ENCODE data around the gene HMCN1. TPM values are rescaled to one million over a fixed set of nuclear protein-coding genes. Genes with fewer than 3 reads are reported as not detected.

HMCN1 gene
- total RNA-seq, 1 donor from 2014 or later = 22.2 TPM

- H3K27ac Mint-ChIP-seq (ENCODE audit: unreplicated experiment) = no peak overlapping the region
- H3K9me3 Mint-ChIP-seq (ENCODE audit: unreplicated experiment) = no peaks in the 10 kb centered on the region
- H3K36me3 Mint-ChIP-seq (ENCODE audit: low read depth, unreplicated experiment) = no peaks in the 10 kb centered on the region
- H3K4me1 Mint-ChIP-seq (ENCODE audit: unreplicated experiment) = no peaks in the 10 kb centered on the region
- DNase-seq (ENCODE audit: low spot score) = no peak
- H3K4me3 Mint-ChIP-seq (ENCODE audit: unreplicated experiment) = no peak overlapping the region
- H3K27me3 Mint-ChIP-seq (ENCODE audit: unreplicated experiment) = no peaks in the 10 kb centered on the region
- TF ChIP-seq, protein P1, sequence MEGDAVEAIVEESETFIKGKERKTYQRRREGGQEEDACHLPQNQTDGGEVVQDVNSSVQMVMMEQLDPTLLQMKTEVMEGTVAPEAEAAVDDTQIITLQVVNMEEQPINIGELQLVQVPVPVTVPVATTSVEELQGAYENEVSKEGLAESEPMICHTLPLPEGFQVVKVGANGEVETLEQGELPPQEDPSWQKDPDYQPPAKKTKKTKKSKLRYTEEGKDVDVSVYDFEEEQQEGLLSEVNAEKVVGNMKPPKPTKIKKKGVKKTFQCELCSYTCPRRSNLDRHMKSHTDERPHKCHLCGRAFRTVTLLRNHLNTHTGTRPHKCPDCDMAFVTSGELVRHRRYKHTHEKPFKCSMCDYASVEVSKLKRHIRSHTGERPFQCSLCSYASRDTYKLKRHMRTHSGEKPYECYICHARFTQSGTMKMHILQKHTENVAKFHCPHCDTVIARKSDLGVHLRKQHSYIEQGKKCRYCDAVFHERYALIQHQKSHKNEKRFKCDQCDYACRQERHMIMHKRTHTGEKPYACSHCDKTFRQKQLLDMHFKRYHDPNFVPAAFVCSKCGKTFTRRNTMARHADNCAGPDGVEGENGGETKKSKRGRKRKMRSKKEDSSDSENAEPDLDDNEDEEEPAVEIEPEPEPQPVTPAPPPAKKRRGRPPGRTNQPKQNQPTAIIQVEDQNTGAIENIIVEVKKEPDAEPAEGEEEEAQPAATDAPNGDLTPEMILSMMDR (IDR thresholded peaks at IDR 0.05; ENCODE audit: unreplicated experiment) = no peak
Measured at GRCh38 chr1:186129758-186130157, 395.6 kb downstream of the HMCN1 start.

GRCh38 chr1:186139115-186139514, 404.9 kb downstream of the HMCN1 start:
- Mint-ChIP-seq H3K27ac (ENCODE audit: unreplicated experiment) (no peak overlapping the region), H3K9me3 (ENCODE audit: unreplicated experiment) (no peaks in the 10 kb centered on the region), H3K4me3 (ENCODE audit: unreplicated experiment) (no peak overlapping the region), H3K27me3 (ENCODE audit: unreplicated experiment) (no peaks in the 10 kb centered on the region), H3K4me1 (ENCODE audit: unreplicated experiment) (no peaks in the 10 kb centered on the region), H3K36me3 (ENCODE audit: low read depth, unreplicated experiment) (peaks cover 4% of the 10 kb centered on the region)
- no peak for DNase-seq (ENCODE audit: low spot score)
- TF ChIP-seq, protein P1 (IDR thresholded peaks at IDR 0.05; ENCODE audit: unreplicated experiment) = no peak

DNA sequence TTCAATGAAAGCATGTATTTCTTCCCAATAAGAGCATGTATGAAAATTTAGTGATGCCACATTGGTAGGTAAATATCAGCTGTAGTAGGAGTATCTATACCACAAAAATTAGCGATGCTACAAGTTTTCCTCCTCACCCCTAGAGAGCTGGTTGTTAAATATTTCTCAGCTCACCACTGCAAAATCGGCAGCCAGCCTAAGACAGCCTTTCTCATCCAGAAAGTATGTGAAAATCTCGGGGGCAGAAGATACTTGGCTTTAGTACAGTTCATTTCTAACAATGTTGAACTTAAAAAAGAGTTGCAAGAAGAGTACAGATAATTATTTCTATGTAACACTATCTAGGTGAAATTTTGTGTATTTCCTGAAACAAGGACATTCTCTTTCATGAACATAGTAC, 405.5 kb downstream of the HMCN1 start:
- H3K36me3 Mint-ChIP-seq (ENCODE audit: low read depth, unreplicated experiment) = peaks cover 4% of the 10 kb centered on the region
- TF ChIP-seq, protein P1 (IDR thresholded peaks at IDR 0.05; ENCODE audit: unreplicated experiment) = no peak
- H3K27ac Mint-ChIP-seq (ENCODE audit: unreplicated experiment) = no peak overlapping the region
- H3K9me3 Mint-ChIP-seq (ENCODE audit: unreplicated experiment) = no peaks in the 10 kb centered on the region
- H3K27me3 Mint-ChIP-seq (ENCODE audit: unreplicated experiment) = no peaks in the 10 kb centered on the region
- no peak overlapping the region for H3K4me3 Mint-ChIP-seq (ENCODE audit: unreplicated experiment)
- H3K4me1 Mint-ChIP-seq (ENCODE audit: unreplicated experiment) = no peaks in the 10 kb centered on the region
- DNase-seq (ENCODE audit: low spot score) = no peak

DNA sequence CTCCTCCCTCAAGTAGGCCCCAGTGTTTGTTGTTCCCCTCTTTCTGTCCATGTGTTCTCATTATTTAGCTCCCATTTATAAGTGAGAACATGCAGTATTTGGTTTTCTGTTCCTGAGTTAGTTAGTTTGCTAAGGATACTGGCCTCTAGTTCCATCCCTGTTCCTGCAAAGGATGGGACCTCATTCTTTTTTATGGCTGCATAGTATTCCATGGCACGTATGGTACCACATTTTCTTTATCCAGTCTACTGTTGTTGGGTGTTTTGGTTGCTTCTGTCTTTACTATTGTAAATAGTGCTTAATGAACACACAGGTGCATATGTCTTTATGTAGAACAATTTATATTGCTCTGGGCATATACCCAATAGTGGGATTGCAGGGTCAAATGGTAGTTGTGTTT, 408.0 kb downstream of the HMCN1 start:
- Mint-ChIP-seq H3K9me3 (ENCODE audit: unreplicated experiment) (no peaks in the 10 kb centered on the region), H3K27ac (ENCODE audit: unreplicated experiment) (no peak overlapping the region), H3K4me1 (ENCODE audit: unreplicated experiment) (no peaks in the 10 kb centered on the region), H3K27me3 (ENCODE audit: unreplicated experiment) (peaks cover 3% of the 10 kb centered on the region), H3K4me3 (ENCODE audit: unreplicated experiment) (no peak overlapping the region), H3K36me3 (ENCODE audit: low read depth, unreplicated experiment) (peaks cover 4% of the 10 kb centered on the region)
- no peak for DNase-seq (ENCODE audit: low spot score)
- TF ChIP-seq, protein P1 (IDR thresholded peaks at IDR 0.05; ENCODE audit: unreplicated experiment) = no peak

DNA sequence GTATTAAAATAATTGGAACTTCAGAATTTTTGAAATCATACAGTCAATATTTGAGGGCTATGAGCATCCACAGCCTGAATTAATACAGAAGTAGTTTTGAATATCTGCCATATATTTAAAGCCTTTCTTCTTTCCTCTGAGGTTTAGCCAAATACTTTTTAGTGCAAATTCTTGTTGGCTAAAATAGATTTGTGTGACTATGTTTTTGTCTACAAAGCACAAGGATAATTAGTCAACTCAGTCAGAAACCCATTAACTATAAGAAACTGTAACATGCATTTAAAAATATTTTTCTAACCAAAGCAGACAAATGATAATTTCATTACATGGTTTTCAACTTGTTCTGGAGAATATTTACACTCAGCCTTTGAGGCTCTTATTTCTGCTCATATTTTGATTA, 408.7 kb downstream of the HMCN1 start:
- TF ChIP-seq, protein P1 (IDR thresholded peaks at IDR 0.05; ENCODE audit: unreplicated experiment) = no peak
- H3K4me3 Mint-ChIP-seq (ENCODE audit: unreplicated experiment) = no peak overlapping the region
- no peak for DNase-seq (ENCODE audit: low spot score)
- H3K9me3 Mint-ChIP-seq (ENCODE audit: unreplicated experiment) = no peaks in the 10 kb centered on the region
- peaks cover 3% of the 10 kb centered on the region for H3K27me3 Mint-ChIP-seq (ENCODE audit: unreplicated experiment)
- H3K4me1 Mint-ChIP-seq (ENCODE audit: unreplicated experiment) = no peaks in the 10 kb centered on the region
- H3K27ac Mint-ChIP-seq (ENCODE audit: unreplicated experiment) = no peak overlapping the region
- H3K36me3 Mint-ChIP-seq (ENCODE audit: low read depth, unreplicated experiment) = peaks cover 4% of the 10 kb centered on the region

Measured in endothelial cell (in vitro differentiated cells).